ENCODE data around the gene GALNT3.

GRCh38 chr2:165700531-165700930 lies 93.5 kb downstream of the GALNT3 start:
- TF ChIP-seq EP300 (IDR thresholded peaks at IDR 0.05) (no peak), CTCF (IDR thresholded peaks at IDR 0.05) (no peak), POLR2AphosphoS5 (IDR thresholded peaks at IDR 0.05) (no peak)
